Effector CD4-positive, alpha-beta T cell (primary cell): ENCODE data around the gene SPOCK1.

Experiments used
- DNase-seq: peaks from one replicate; pipeline ENCODE4 v3.0.0-alpha.2; 2020

The SPOCK1 gene

DNA sequence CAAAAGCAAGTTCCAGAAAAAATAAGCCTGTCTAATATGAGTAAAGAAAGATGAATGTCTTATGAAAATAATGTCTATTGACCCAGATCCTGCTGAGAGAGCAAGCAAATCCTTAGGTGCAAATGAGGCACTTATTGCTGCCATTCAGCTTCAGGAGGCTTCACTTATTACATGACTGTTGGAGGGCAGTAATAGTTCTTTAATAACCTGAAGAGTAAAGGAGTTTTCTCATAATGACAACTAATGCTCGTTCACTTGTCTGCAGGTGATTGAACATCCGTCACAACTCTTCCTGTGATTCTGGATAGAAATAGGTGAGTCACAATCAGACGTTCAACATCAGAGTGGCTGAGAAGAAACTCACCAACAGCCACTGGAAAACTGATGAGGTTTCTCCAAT lies 58.3 kb downstream of the SPOCK1 start:
- no peak for DNase-seq

DNA sequence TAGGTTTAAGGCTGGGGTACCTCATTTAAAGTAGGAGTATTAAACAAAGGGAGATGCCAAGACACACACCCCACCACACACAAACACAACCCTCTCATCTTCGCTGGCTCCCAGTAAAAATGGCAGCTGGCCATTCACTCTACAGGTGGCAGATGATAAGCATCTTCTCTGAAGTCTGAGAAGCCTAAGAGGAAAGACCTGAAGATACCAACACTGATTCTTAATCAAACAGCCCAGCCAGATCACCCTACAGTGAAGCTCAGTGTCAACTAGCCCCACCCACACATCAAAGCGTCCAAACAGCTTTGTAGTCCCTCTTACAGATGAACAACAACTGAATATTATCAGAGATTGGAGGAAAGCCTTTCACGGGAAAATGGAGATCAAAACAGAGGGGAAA lies 59.5 kb downstream of the SPOCK1 start:
- DNase-seq = no peak

DNA sequence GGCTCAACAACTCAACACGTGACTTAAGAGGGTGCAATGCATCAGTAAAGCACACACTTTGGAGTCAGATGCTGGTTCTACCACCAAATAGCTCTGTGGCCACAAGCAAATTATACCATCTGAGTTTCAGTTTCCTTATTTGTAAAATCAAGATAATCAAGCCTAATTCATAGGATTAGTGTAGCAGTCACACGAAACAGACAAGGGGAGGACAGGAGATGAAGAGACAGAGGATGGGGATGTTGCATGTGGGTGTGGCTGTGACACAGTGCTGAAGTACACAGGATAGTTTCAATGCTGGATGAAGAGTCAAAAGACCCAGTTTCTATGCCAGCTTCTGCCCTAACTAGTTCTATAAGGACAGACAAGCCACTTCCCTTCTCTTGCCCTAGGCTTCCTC lies 60.2 kb downstream of the SPOCK1 start:
- no peak for DNase-seq

DNA sequence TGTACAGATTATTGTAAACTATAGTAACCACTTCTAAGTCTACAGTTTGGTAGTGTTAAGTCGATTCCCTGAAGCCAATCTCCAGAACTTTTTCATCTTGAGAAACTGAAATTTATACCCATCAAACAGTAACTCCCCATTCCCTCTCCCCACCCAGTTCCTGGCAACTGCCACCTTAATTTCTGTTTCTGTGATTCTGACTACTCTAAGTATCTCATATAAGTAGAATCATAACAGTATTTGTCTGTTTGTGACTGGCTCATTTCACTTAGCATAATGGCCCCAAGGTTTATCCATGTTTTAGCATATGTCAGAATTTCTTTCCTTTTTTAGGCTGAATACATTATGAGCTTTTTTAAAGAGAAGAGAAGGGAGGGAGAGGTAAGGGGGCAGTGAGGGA lies 61.4 kb downstream of the SPOCK1 start:
- no peak for DNase-seq

DNA sequence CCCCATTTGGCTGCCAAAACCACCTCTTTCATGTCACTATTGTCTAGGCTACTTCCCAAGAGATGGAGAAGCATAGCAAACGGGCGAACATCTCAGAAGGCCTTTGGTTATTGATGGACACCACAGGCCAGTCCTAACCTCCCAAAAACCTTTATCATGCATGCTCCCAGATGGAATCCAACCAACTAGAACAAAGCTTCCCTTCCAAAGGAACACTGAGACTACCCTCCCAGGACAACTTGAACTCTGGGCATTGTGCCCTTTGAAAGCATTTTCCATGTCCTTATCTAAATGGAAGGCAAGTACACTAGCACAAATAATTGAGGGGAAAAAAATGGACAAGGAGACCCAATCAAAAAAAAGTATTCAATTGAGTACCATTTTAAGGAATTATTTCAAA lies 65.6 kb downstream of the SPOCK1 start:
- DNase-seq = no peak

DNA sequence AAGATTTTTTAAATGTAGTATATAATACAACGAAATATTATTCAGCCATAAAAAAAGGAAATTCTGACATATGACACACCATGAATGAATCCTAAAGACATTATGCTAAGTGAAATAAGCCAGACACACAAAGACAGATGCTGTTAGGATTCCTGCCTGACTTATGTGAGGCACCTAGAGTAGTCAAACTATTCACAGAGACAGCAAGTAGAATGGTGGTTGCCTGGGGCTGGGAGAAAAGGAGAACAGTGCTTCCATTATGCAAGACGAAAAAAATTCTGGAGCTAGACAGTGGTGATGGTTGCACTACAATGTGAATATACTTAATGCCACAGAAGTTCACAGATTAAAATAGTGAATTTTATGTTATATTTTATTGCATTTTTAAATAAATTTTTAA lies 66.8 kb downstream of the SPOCK1 start:
- no peak for DNase-seq

DNA sequence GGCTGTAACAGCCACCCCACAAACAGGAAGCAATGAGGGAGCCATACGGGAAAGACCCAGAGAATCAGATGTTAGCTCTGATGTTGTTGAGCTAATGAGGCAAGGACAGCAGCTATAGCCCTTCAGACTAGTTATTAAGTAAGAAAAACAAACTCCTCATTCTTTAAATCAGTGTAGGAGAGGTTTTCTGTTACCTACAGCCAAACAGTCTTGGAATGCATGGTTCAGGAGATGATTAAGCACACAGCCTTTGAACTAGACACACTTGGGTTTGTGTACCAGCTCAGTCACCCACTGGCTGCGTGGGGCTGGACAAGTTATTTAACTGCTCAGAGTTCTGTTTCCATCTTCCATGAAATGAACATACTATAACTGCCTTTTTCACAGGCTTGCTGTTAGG lies 68.1 kb downstream of the SPOCK1 start:
- DNase-seq = no peak

DNA sequence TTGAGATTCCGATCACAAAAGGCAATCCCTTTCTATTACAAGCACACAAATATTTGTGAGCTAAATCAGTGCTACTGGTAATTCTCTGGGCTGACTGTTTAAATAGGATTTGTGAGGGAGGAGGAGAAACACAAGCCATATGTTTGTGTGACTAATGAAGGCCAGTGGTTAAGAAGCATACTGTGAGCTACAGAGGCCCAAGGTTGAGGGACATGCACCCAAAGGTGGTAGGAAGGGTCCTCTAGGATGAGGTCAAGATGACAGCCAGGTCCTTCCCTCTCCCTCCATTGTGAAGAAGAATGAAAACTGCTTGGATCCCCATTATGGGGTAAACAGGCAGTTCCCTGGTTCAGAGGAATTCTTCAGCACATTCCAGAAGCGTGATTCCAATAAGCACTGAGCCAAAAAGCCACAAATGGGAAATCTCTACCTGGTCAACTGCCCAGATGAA lies 83.9 kb downstream of the SPOCK1 start:
- no peak for DNase-seq

DNA sequence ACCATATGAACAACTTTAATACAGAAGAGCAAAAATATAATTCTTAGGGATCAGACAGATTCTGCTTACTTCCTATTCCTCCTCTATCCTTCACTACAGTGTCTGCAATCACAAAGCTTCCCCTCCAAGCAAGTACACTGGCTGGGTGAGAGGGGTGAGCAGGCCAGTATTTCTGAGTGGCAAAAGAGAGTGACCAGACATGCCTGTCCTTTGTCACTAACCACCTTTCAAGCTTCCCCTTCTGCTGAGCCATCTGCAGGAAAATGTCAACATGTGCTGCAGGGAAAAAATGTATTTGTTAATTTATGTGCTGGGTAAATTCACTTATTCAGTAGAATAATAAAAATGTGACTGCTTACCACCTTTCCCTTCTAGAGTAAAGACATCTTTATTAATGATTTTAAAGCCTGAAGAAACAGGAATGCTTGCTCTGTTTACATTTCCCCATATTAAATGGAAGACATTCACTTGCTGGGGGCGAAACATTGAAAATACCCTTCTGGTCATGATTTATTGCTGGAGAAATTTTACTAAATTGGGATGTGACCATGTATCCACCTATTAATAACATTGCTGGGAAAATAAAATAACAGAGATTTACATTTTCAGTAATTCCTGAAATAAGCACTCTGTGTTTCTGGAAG lies 84.9 kb downstream of the SPOCK1 start:
- DNase-seq = no peak

DNA sequence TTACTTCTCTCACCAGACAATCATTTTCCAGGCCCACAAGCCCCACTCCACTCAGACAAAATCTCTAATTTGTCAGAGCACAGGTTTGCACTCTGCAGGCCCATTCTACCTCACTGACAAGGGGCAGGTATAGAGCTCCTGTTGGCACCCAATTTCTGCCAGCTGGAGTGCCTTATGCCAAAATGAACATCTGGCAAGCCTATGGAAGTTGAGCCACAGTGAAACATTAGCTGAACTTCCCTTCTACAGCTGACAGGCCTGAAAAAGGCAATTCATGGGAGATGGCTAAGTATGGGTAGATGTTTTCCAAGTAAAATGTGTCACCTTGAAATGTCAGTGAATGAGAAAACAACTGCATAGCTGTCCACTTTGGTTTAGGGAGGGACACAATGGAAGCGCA lies 87.0 kb downstream of the SPOCK1 start:
- no peak for DNase-seq

DNA sequence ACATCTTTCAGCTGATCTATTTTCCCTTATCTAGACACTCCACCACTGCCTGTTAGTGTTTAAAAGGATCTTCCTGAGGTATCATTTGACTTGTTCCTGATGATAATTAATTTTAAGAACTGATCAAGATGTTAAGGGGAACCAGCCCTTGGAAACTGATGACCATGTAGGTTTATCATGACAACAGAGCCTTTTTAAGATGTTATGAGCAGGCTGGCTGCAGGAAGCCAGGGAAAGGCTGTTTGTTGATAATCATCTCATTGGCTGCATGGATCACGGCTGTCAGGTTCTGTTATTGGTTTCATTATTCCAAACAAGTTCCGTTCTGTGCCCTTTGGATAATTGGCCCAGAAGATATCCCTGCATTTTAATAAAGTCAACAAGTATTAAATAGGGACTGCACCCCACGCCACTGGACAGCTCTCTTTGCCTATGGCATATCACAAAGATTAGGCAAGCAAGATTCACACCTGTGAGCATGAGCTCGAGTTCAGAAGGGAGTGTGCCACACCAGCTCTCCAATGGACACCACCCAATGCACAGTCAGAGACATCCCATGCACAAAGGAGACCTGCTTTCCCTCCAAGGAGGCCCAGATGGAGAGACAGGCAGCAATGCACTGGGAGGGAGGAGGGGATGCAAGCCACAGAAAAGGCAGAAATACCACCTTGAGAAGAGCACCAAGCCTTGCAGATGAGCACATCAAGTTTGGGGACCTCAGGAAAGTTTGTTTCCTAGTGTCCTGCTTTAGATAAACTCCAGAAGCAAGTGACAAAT lies 88.7 kb downstream of the SPOCK1 start:
- DNase-seq = no peak

DNA sequence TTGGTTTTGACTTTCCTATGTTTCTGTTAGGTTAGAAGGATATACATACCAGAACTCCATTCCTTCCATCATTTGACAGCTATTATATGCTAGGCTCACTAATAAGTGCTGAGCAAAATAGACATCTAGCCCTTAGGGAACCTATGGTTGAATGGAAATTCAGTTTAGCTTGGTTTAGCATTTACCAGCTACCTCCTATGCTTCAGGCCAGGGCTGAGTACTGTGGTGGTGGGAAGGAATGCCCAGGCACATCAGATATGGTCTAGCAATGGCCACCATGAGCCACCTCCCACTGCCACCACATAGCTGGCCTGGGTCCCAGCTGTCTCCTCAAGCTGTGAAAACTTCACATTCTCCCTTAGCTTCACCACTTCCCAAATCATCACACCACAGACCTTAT lies 89.4 kb downstream of the SPOCK1 start:
- no peak for DNase-seq

DNA sequence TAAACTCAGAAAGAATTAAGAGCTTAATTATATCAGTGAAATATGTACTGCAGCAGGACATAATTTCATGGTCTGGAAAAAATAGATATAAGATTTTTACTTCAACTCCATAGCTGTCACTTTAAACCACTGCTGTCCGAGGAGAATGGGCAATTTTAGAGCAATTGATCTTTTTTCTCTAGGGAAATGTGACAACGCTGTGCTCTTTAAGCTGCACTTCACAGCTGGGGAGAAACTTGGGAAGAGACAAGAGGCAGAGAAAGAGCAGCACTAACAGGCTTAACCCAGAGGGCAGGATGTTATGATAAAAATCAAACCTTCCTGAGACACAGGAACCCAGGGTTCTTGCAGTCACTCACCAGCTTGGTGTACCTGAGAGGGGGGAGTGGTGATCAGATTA lies 92.0 kb downstream of the SPOCK1 start:
- DNase-seq = no peak

DNA sequence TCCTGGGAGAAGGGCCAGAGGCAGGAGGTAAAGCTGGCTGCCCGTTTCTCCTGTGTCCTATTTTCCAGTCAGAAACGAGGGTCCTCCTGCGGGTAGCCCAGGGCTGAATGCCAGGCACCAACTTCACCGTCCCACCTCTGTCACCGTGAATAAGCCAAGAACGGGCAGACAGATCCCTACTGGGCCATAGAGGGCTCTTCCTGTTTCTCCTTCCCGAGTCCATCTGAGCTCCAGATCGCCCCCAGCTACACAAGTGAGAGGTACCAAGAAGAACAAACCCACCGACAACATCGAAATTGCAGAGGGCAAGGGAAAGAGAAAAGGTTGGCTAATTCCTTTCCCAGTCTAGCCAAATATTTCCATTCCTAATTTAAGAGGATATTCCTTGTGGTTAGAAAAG lies 93.7 kb downstream of the SPOCK1 start:
- no peak for DNase-seq

DNA sequence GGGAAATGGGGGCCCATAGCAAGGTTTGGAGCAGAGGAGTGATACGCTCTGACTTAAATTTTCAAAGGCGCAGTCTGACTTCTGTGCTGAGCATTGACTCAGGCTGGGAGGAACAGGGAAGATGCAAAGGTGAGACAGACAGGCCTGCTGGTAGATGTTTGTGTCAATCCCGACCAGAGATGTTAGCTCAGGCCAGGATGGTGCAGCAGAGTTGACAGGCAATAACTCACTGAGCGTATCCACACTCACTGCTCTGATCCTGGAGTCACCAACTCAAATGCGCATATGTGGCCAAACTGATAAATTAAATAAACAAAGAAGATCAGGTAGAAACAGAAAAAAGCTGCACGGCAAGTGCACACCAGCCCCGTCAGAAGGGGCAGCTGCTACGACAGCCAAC lies 95.3 kb downstream of the SPOCK1 start:
- DNase-seq = no peak

DNA sequence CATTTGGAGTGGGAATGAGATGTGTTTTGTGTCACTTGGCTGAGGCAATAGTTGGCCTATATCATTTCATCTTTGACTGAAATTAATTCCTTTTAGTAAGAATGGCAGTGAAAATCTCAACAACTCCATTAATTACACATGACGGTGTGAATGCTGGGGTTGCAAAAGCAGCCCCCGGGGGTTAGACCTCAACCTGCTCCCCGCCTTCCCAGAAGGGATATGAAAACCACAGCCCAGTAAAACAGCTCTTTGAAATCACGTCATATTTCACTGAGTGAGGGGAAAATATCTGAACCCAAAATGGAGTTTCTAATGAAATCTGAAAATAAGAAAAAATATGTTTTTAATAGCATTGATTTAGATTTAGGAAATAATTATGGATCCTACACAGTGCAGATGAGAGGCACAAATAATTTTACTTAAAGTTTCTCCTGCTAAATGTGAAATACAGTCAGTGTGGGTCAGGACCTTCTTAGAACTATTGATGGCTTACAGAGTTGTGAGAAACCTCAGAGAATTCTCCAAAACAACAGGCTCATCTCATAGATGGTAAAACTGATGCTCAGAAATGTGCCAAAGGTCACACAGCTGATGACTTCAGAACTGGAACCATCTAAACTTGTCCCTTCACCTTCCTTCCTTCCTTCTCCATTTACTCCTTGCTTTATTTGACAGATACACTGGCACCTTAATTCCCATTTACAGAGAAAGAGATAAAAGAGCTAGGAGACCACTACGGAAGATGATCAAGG lies 96.5 kb downstream of the SPOCK1 start:
- no peak for DNase-seq

DNA sequence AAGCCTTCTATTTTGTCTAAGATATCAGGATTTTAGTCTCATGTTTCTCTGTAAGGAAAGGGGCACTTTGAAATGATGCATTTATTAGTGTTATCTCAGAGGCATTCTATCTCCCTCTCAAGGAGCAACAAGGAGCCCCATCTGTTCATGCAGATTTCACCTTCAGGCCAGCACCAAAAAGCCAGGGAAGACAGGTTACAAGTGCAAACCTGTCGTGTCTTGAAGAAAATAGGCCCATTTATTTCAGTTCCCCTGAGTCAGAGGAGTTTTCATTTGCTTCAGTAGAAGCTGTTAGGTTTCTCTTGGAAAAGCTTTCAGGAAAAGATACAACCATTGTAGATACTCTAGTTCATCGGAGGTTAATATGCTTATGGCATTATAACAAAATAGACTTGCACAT lies 97.2 kb downstream of the SPOCK1 start:
- no peak for DNase-seq

DNA sequence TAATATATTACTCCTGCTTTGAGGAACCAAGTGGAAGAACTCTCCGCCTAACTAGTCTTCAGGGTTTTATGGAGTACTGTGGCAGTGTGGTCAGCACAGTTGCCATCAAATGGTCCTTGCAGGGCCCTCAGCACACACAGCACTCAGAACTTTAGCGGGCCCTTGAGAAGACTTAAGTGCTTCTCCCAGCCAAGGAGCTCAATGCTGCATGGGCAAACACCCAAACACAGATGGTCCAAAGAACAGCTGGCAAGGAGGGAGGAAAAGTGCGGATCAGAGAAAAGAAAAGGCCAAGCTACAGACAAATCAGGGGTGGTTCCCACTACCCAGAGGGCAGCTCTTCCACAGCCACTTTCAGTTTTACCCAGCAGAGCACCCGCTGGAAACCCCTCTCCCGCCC lies 98.6 kb downstream of the SPOCK1 start:
- DNase-seq = no peak

DNA sequence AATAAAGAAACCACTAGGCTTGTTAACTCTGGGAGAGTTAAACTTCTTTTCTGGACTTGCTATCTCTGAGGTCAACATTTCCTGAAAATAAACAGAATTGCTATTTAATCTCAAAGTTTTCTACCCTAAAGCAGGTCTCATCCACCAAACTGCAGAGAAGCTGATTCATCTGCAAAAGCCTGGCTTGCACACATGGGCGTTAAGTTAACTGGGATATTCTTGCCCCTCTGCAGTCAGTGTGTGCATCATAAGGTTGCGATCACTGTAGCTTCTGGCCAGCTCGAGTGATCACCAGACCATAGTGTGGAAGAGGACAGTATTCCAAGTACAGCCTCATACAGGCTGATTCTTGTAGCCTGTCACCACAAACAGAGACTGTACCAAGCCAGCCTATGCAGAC lies 99.2 kb downstream of the SPOCK1 start:
- no peak for DNase-seq

DNA sequence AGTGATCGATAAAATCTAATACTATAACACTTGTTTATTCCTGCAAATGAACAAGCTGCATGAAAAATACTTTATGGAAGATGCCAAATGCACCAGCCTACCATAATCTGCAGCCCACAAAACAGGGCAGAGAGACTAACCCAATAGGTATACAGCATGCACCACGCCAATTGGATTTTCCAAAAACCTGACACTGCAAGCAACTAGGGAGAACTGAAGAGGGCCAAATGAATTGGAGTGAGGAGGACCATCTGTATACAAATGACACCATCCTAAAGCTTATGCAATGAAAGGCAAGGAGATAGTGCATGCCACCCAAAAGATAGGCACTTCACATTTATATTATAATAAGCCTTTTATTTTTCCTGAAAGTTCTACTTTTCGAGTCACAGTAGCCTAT lies 100.4 kb downstream of the SPOCK1 start:
- DNase-seq = no peak

DNA sequence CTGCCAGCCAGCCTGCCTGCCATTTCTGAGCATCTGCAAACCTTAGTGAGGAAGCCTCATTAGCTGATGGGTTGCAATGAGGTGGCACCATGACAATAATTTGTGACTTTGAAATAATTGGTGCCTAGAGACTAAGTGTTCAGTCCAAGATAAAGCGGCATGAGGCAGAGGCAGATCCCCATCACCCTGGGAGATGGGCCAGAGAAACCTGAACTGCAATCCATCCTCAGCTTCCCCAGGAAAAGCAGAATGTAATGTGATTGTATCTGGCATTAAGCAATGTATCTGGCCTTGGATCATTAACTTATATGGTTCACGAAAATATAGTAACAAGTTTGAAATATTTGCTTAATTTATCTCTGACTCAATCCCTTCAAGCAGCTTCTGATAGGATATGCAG lies 101.0 kb downstream of the SPOCK1 start:
- no peak for DNase-seq

DNA sequence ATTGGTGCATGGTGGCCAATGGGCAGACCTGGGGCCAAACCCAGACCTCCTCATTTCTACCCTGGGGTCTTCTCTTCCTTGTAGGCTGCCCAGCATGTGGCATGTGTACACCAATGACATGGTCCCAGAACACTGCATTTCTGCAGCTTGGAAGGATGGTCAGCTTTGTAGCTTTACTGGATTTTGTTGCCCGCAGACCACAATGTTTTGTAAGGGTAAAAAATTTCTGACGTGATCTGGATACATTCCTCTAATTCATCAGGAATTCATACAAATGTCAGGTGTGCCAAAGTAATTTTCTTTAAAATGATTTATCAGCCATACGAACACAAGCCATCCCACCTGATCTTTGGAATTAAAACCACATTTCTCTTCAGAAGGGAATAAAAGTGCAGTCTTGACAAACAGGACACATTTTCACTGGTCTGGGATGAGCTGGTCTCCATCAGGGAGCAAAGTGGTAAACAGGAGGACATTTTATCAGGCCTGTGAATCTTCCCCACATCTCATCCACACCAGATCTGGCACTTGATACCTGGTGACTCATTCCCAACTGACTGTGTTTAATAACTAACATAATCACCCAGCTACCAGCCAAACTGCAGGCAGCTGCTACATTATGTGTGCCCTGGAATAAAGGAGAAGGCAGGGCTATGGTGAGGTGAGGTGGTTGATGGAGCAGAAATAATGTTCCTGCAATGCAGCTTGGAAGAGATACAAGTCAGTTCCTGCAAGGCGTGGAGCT lies 103.9 kb downstream of the SPOCK1 start:
- DNase-seq = no peak

DNA sequence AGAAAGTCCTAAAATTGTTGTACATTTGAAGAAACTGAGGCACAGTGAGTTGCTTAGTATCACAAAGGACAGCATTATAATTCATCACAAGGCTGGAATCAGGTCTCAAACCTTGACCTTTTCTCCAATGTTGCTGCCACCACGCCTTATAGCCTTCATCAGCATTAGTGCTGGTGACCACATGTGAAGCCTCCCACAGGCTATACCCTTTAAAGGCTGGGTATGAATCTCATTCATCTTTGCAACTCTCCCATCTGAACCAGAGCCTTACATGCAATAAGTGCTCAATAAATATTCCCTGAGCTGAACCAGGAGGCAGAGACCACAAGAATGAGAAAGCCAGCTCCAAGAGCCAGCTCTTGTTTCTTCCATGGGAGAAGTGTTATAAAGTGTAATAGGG lies 104.7 kb downstream of the SPOCK1 start:
- no peak for DNase-seq
